Thoracic aorta (tissue), 2 donors: ENCODE data around the gene PRR23C. TPM values are rescaled to one million over a fixed set of nuclear protein-coding genes. Genes with fewer than 3 reads are reported as not detected.

Experiments
- ATAC-seq: fragments of 150-250 bp; one replicate; pipeline ENCODE4 v1.8.0; 2017; ENCODE audit warnings: low read depth; ENCODE audit not compliant: insufficient number of reproducible peaks, low FRiP score
- DNase-seq: peaks from one replicate; pipeline ENCODE4 v3.0.0-alpha.2; 2020; ENCODE audit warnings: low spot score
- H3K27ac ChIP-seq, 2 donors: fragments of 200-600 bp; sonication (generic); 1 replicate in 1 of 2; 2 replicates in 1 of 2; pipeline ENCODE4 v1.5.1; 2016; ENCODE audit warnings: mild to moderate bottlenecking in 2 of 2, moderate library complexity in 2 of 2
- H3K27me3 ChIP-seq: fragments of 200-600 bp; sonication (generic); replicated peaks from 2 replicates; pipeline ENCODE4 v1.6.0; 2016; ENCODE audit warnings: mild to moderate bottlenecking; ENCODE audit not compliant: insufficient read depth
- H3K36me3 ChIP-seq: fragments of 200-600 bp; sonication (generic); one replicate; pipeline ENCODE4 v1.5.1; 2016
- H3K4me1 ChIP-seq, 2 donors: fragments of 200-600 bp; sonication (generic); 1 replicate in 1 of 2; 2 replicates in 1 of 2; pipeline versions ENCODE4 v1.5.1 to v1.6.0; 2016; ENCODE audit warnings: low read depth in 2 of 2, mild to moderate bottlenecking in 1 of 2; ENCODE audit not compliant: control insufficient read depth in 1 of 2
- H3K4me3 ChIP-seq: fragments of 200-600 bp; sonication (generic); 2 replicates; pipeline ENCODE4 v1.5.1; 2016; ENCODE audit warnings: mild to moderate bottlenecking
- H3K9me3 ChIP-seq: fragments of 200-600 bp; sonication (generic); 2 replicates; pipeline ENCODE4 v1.5.1; 2016
- total RNA-seq, 2 donors: library from RNA; depleted of rRNA; stranded (reverse); fragments of >200 nt; gene quantifications; one replicate each; pipeline versions ENCODE4 v1.1.0 to v1.2.3, GENCODE V29; 2016
- TF ChIP-seq, protein P1 (sequence below): fragments of 200-600 bp; sonication (generic); IDR thresholded peaks from one replicate; pipeline ENCODE4 v1.5.1; 2019; ENCODE audit warnings: antibody characterized with exemption

Gene PRR23C
- total RNA-seq = not detected

DNA sequence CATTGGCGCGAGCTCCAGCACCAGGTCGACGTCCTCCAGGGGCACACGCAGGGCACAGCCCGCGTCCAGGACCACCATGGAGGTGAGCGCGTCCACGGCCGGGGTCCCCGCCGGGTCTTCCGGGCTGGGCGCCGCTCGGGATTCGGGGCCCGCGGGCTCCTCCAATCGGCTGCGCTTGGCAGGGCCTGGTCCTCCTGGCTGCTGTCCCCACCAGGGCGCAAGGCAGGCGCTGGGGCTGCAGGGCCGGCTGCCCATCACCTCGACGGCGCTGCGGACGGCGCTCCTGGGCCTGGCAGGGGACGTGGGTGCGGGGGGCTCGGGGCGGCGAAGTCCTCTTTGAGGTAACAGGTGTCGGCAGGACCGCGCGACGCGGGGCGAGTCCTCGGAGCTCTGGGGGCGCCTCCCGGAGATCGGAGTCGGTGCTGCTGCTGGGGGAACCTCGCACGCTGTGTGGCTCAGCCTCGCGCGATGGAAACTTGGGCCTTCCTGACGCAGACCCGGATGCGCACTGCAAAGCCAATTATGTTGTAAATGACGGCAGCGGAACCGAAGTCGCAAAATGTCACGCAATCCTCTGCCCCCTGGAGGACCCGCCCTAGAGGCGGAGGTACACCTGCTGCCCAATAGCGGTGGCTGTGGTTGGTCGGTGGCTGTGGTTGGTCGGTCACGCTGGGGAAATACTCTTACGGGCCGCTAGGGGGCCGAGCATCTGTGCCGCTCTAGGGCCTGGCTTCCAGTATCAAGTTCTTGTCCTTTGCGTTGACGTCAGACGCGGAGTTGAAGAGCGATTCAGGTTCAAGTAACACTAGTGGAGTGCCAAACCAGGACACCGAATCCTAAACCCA lies at the start of gene PRR23C:
Gene PRR23C (minus strand): TSS at position 527 of the 845 bp plus-strand sequence. CDS start 272 bp downstream, at position 255.
- no peaks in the 10 kb centered on the region for H3K36me3 ChIP-seq
- ATAC-seq (no peak), DNase-seq (no peak)
- no peak within 1 kb of the TSS for H3K27ac ChIP-seq
- H3K4me3 ChIP-seq = no peak within 1 kb of the TSS
- TF ChIP-seq, protein P1, sequence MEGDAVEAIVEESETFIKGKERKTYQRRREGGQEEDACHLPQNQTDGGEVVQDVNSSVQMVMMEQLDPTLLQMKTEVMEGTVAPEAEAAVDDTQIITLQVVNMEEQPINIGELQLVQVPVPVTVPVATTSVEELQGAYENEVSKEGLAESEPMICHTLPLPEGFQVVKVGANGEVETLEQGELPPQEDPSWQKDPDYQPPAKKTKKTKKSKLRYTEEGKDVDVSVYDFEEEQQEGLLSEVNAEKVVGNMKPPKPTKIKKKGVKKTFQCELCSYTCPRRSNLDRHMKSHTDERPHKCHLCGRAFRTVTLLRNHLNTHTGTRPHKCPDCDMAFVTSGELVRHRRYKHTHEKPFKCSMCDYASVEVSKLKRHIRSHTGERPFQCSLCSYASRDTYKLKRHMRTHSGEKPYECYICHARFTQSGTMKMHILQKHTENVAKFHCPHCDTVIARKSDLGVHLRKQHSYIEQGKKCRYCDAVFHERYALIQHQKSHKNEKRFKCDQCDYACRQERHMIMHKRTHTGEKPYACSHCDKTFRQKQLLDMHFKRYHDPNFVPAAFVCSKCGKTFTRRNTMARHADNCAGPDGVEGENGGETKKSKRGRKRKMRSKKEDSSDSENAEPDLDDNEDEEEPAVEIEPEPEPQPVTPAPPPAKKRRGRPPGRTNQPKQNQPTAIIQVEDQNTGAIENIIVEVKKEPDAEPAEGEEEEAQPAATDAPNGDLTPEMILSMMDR = no peak
- H3K27me3 ChIP-seq = no peaks in the 10 kb centered on the region
- no peaks in the 10 kb centered on the region for H3K4me1 ChIP-seq
- no peaks in the 10 kb centered on the region for H3K9me3 ChIP-seq

DNA sequence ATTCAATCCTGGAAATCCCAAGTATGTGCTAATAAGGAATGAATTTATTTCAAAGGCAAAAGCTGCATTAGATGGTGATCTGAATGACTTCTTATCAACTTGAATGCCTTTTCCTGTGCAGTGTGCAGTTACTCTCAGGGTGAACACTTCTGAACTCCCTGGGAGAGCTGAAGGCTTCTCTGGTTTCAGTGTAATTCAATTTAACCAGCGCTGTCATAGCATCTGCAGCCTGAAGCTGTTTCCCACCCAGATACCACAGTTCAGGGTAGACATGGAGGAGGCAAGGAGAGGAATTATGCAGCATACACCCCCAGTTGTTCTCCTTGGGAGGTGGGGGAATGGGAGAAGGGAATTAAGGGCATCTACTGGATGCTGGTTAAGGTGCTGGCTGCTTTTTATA lies 49.1 kb upstream of the PRR23C start:
- Histone ChIP-seq H3K4me3 (no peak overlapping the region), H3K27me3 (no peaks in the 10 kb centered on the region), H3K36me3 (no peaks in the 10 kb centered on the region), H3K9me3 (no peaks in the 10 kb centered on the region), H3K27ac (no peak overlapping the region), H3K4me1 (no peaks in the 10 kb centered on the region)
- ATAC-seq = no peak
- DNase-seq = no peak
- TF ChIP-seq, protein P1 = no peak

DNA sequence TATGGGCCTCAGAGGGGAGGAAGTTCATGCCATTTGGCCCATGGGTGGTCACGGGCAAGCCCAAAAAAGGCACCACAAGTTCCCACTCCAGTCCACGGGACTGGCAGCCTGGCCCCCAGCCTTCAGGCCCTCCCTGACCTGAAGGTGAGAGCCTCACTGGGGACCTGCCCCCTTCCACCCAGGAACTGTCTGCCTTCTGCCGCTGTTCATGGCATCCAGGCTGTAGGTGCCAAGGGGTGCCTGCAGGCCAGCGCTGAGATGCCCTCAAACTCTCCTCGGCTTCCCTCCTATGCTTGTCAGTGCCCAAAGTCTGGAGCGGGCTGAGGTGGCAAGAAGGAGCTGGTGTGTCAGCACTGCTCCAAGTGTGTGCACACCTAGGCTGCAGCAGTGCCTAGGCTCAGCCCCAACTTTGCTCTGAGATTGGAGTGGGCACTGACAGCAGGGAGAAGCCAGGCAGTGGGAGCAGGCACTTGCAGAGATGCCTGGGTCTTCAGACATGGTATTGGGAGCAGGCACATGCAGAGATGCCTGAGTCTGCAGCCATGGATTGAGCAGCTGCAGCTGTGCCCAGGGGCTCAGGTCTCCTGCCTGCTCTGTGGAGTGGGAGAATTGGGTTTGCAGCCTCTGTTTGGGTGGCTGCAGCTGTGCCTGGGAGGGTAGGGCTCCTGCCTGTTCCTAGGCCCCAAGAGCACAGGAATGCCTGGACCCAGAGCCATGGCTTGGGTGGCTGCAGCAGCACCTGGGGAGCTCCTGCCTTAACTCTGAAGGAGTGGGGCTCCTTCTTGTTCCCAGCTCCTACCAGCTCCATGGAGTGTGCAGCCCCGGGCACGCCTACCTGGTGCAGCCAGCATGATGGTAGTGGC lies 44.0 kb upstream of the PRR23C start:
- DNase-seq (no peak), ATAC-seq (no peak)
- no peak overlapping the region for H3K4me3 ChIP-seq
- TF ChIP-seq, protein P1 = no peak
- no peaks in the 10 kb centered on the region for H3K4me1 ChIP-seq
- H3K27ac ChIP-seq = no peak overlapping the region
- H3K36me3 ChIP-seq = no peaks in the 10 kb centered on the region
- H3K27me3 ChIP-seq = no peaks in the 10 kb centered on the region
- no peaks in the 10 kb centered on the region for H3K9me3 ChIP-seq

DNA sequence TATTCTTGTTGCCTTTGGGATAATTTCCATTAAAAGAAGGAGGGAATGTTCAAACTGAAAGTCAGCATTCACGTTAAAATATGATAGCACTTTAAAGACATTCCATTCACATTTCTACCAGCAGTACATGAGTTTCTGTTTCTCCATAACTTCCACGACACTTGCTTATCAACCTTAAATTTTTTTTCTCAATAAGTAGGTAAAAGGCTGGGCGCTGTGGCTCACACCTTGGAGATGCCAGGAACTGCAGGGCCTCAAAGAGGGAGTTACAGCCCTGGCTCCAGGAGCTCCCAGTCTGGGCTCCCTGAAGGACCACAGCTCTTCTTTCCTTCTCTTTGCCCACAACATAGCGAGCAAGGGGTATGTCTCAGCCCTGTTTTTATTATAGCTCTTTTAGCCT lies 42.9 kb upstream of the PRR23C start:
- H3K4me1 ChIP-seq = no peaks in the 10 kb centered on the region
- ATAC-seq (no peak), DNase-seq (no peak)
- TF ChIP-seq, protein P1 = no peak
- H3K27ac ChIP-seq = no peak overlapping the region
- no peaks in the 10 kb centered on the region for H3K9me3 ChIP-seq
- no peaks in the 10 kb centered on the region for H3K36me3 ChIP-seq
- H3K4me3 ChIP-seq = no peak overlapping the region
- no peaks in the 10 kb centered on the region for H3K27me3 ChIP-seq

DNA sequence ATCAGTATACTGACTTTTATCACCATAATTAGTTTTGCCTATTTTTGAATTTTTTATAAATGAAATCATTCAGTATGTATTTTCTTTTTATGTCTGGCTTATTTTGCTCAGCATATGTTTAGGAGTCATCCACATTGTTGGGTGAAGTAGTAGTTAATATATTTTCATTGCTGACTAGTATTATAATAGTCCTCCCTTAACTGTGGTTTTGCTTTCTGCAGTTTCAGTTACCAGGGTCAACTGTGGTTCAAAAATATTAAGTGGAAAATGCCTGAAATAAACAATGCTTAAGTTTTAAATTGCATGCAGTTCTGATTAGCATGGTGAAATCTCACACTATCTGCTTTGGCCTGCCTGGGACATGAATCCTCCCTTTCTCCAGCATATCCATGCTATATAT lies 39.5 kb upstream of the PRR23C start:
- no peaks in the 10 kb centered on the region for H3K27me3 ChIP-seq
- no peak for DNase-seq
- no peaks in the 10 kb centered on the region for H3K4me1 ChIP-seq
- H3K4me3 ChIP-seq = no peak overlapping the region
- H3K27ac ChIP-seq = no peak overlapping the region
- no peak for ATAC-seq
- TF ChIP-seq, protein P1 = no peak
- no peaks in the 10 kb centered on the region for H3K9me3 ChIP-seq
- no peaks in the 10 kb centered on the region for H3K36me3 ChIP-seq
